ENCODE measurements around the gene CMTM6. TPM values are rescaled to one million over a fixed set of nuclear protein-coding genes. Genes with fewer than 3 reads are reported as not detected.

Gene CMTM6
- total RNA-seq, 2 donors from 2014 or later, result 20.2 to 40.9 TPM

DNA sequence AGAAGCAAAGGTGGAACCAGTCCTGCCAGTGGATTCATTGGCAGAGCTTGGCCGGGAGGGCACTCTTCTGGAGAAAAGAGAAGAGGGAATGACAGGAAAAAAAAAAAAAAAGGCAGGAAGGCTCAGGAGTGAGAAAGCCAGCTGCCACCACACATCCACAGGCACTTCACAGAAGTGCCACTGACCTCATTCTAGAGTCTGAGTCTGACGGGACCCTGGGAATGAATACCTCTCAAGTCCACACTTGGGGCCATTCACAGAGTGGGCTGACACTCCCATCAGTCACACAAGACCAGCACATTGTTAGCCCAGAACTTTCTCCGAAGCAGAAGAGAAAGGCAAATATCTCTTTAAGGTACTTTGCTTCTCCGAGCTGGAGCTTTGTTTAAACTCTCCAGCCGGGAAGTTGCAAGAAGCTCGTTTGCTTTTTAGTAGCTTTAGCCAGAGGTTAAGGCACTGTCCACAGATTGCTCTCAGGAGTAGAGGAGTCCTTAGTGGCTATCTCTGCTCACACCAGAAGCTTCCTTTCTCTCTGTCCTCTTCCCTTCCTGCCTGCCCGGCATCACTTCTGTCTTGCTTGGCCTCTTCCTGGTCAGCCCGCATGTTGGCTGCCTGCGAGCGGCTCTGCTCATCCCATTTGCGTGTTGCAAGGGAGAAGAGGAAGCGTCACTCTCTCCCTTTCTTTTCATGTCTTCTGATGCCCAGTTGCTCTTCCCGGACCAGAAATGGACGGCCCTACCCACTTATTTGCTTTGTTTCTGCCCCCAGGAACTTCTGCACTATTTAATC lies 53.8 kb downstream of the CMTM6 start:
- no peak for TF ChIP-seq POLR2A (IDR thresholded peaks at IDR 0.05)
- TF ChIP-seq CTCF (IDR thresholded peaks at IDR 0.05), result no peak
- ATAC-seq (no peak), DNase-seq (no peak)
- Histone ChIP-seq H3K27ac (no peak overlapping the region), H3K4me3 (no peak overlapping the region), H3K27me3 (no peaks in the 10 kb centered on the region), H3K9me3 (no peaks in the 10 kb centered on the region), H3K4me1 (no peaks in the 10 kb centered on the region), H3K36me3 (replicated peaks in 1 of 2; ENCODE audit: insufficient read depth in 1 of 2, low read depth in 2 of 2) (no peaks in the 10 kb centered on the region)
- WGBS, 2 donors, result 73 to 85% methylated on average over 14 of the region's 14 CpGs
- intact Hi-C loops (cut with DNase I), result no loop called here

GRCh38 chr3:32447865-32448400 lies 54.7 kb downstream of the CMTM6 start:
- ATAC-seq, result no peak
- H3K9me3 ChIP-seq, result no peaks in the 10 kb centered on the region
- no peak overlapping the region for H3K27ac ChIP-seq
- H3K27me3 ChIP-seq, result no peaks in the 10 kb centered on the region
- intact Hi-C loops (cut with DNase I), result no loop called here
- DNase-seq, result no peak
- H3K36me3 ChIP-seq (replicated peaks in 1 of 2; ENCODE audit: insufficient read depth in 1 of 2, low read depth in 2 of 2), result no peaks in the 10 kb centered on the region
- TF ChIP-seq CTCF (IDR thresholded peaks at IDR 0.05) (no peak), POLR2A (IDR thresholded peaks at IDR 0.05) (no peak)
- no peak overlapping the region for H3K4me3 ChIP-seq
- H3K4me1 ChIP-seq, result no peaks in the 10 kb centered on the region
- WGBS, 2 donors, result 78 to 83% methylated on average over 1 of the region's 1 CpG

- ATAC-seq (no peak), DNase-seq (no peak)
- intact Hi-C loops (cut with DNase I), result no loop called here
- Histone ChIP-seq H3K4me1 (no peaks in the 10 kb centered on the region), H3K4me3 (no peak overlapping the region), H3K27ac (no peak overlapping the region), H3K27me3 (no peaks in the 10 kb centered on the region), H3K36me3 (replicated peaks in 1 of 2; ENCODE audit: insufficient read depth in 1 of 2, low read depth in 2 of 2) (no peaks in the 10 kb centered on the region), H3K9me3 (no peaks in the 10 kb centered on the region)
- 43 to 60% methylated on average over 1 of the region's 1 CpG for WGBS, 2 donors
- TF ChIP-seq CTCF (IDR thresholded peaks at IDR 0.05) (no peak), POLR2A (IDR thresholded peaks at IDR 0.05) (no peak)
These were observed 59.2 kb downstream of the CMTM6 start for GRCh38 chr3:32443478-32443877.

DNA sequence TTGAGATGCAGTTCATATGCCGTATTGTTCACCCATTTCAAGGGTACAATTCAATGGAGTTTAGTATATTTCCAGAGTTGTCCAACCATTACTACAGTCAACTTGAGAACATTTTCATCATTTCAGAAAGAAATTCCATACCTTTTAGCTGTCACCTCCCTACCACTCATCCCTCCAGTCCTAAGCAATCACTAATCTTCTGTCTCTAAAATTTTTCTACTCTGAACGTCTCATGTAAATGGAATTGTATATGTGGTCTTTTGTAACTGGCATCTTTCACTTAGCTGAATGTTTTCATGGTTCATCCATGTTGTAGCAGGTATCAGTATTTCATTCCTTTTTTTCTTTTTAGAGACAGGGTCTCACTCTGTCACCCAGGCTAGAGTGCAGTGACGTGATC lies 59.9 kb downstream of the CMTM6 start:
- Histone ChIP-seq H3K4me3 (no peak overlapping the region), H3K27me3 (no peaks in the 10 kb centered on the region), H3K36me3 (replicated peaks in 1 of 2; ENCODE audit: insufficient read depth in 1 of 2, low read depth in 2 of 2) (no peaks in the 10 kb centered on the region), H3K27ac (no peak overlapping the region), H3K9me3 (no peaks in the 10 kb centered on the region), H3K4me1 (no peaks in the 10 kb centered on the region)
- intact Hi-C loops (cut with DNase I), result no loop called here
- 91 to 94% methylated on average over 3 of the region's 3 CpGs for WGBS, 2 donors
- no peak for TF ChIP-seq CTCF (IDR thresholded peaks at IDR 0.05)
- no peak for TF ChIP-seq POLR2A (IDR thresholded peaks at IDR 0.05)
- DNase-seq, result no peak
- ATAC-seq, result no peak
